Gastrocnemius medialis (tissue), 4 donors: ENCODE results near the gene MEOX2.

Experiments
- CTCF ChIP-seq, 5 experiments: fragments of 450-650 bp in 3 of 5; fragments of 200-600 bp in 2 of 5; sonication (generic) in 2 of 5; IDR thresholded peaks in 4 of 5; conservative IDR thresholded peaks in 1 of 5; 1 replicate in 4 of 5; 2 replicates in 1 of 5; pipeline ENCODE4 v1.5.1; 2016 to 2019; ENCODE audit warnings: antibody characterized with exemption in 5 of 5, mild to moderate bottlenecking in 3 of 5, moderate library complexity in 3 of 5
- POLR2A ChIP-seq, 2 donors: fragments of 450-650 bp; IDR thresholded peaks; one replicate each; pipeline ENCODE4 v1.6.1; 2017; ENCODE audit warnings: antibody characterized with exemption in 2 of 2, mild to moderate bottlenecking in 2 of 2, moderate library complexity in 2 of 2

GRCh38 chr7:15628876-15629275, 57.6 kb downstream of the MEOX2 start:
- no peak for TF ChIP-seq CTCF (IDR thresholded peaks at IDR 0.05 in 4 of 5, conservative IDR thresholded peaks at IDR 0.05 in 1 of 5)
- TF ChIP-seq POLR2A (IDR thresholded peaks at IDR 0.05) = no peak
